Measurements from ENCODE around the gene DDX17.

- TF ChIP-seq CTCF (IDR thresholded peaks at IDR 0.05) (no peak), POLR2A (IDR thresholded peaks at IDR 0.05) (no peak)
Measured at GRCh38 chr22:38531251-38531938, 25.3 kb upstream of the DDX17 start.

Measured in Peyer's patch (tissue), 4 donors.